CD4-positive, alpha-beta T cell treated with Interleukin-15 for 1 hour (primary cell): ENCODE results near the gene FLRT1.

Experiments used
- DNase-seq: peaks from one replicate; pipeline ENCODE4 v3.0.0-alpha.2; 2020

Gene FLRT1

DNA sequence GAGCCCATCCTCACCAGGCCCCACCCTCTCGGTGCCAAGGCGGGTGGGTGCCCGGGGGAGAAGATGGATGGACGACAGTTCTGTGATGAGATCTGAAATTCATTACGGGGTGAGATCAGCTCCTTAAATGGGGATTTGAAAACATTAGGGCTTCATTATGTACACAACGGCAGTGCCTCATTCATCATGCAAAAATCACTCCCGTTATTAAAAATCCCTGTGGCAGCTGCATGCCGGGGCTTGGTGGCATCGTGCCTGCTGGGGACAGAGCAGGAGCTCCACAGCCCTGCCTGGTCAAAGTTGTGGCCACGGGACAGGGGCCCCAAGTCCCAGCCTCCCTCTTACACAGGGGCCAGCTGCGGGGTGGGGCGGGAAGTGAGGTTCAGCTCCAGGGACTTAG lies 29.3 kb upstream of the FLRT1 start:
- DNase-seq, result no peak

DNA sequence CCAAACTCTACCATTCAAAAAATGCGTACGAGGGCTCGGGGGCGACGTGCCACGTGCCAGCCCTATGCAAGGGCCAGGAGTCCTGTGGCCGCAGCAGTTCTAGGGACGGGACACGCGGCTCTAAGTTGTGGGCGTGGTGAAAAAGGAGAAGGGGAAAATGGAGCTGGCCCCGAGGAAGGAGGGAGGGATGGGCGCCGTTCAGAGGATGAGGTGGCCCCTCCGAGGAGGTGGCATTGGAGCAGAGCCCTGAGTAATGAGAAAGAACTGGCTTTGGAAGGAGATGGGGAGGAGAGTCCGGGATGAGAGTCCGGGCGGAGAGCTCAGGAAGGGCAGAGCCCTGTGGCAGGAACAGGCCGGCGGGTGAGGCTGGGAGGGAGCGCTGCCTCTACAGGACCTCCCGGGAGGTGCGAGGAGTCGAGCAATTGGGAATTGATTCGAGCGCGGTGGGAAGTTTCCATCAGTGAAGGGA lies 28.5 kb upstream of the FLRT1 start:
- DNase-seq, result no peak

DNA sequence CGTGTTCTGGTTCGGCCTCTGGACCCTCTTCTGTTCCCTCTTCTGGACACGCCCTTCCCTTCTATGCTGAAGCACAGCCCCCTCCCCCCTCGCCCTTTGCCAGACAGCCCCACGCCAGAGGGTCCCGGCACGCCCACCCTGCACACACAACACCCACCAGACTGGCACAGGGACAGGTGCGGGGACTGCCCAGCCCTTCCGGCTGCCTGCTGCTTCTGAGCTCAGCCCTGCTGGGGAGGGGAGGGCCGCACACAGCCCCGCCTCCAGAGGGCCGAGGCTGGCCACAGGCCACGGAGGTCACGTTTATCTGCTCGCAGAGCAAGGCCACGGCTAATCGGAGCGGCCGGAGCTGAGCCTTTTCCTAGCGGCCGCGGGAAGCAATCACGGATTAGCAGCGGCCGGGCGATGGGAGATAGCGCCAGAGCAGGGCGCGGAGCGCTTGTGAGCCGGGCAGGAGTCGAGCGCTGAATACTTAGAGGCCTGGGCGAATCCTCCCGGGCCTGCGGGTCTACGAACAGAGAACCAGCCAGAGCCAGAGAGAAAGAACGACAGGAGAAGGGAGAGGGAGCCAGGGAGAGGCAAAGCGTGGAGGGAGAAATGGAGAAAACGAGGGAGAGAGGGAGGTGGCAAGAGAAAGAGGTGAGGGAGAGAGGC lies 28.0 kb upstream of the FLRT1 start:
- peak; percentile 36 for DNase-seq

DNA sequence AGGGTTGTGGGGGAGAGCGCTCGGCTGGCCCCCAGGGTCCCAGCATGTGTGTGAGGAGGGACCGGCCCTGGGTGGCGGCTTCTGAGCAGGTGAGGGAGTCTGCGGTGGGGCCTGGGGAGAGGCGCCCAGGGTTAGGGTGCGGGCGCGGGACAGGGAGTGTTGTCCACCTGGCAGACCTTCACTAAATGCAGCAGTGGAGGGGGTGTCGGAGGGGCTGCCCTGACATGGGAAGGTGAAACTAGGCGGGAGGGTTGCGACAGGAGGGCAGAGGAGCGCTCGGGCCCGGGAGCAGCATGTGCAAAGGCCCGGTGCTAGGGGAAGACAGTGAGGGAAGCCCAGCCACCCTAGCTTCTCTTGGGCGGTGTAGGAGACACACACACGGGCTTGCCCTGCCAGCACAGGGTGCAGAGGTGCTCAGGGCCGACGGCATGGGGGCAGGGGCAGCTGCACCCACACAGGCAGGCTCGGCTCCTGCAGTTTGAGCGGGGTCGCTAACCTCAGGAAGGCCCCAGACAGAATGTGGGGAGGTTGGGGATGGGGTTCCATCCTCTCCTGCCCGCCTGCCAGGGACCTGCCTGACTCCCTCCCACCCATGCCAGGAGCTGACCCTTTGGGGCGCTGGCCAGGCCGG lies 27.3 kb upstream of the FLRT1 start:
- no peak for DNase-seq

DNA sequence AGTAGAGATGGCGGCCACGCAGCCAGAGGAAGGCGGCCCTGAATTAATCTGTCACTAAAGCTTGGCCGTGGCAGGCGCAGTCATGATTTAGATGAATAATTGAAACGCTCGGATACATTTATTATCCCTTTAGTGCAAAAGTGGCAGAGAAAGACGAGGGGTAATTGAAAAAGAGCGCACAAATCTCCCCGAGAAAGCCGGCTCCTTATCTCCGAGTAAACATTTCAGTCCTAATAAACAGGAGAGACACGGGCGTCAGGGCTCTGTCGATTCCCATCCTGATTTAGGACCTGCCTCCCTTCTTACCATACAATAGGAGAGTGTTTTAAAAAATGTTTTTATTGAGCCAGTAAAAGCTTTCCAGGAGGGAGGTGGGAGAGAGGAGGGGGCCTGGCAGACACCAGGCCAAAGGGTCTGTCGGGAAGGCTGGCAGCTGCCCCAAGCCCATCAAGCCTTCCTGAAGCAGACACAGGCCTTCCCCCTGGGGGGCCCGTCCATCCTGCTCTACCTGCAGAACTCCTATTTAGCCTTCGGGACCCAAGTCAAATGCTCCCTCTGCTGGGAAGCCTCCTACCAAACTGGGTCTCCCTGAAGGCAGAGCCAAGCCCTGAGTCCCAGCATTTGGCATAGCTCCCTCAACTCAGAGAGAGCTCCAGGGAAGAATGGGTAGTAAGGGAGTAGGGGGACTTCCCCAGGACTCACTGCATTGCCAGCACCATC lies 26.7 kb upstream of the FLRT1 start:
- no peak for DNase-seq

DNA sequence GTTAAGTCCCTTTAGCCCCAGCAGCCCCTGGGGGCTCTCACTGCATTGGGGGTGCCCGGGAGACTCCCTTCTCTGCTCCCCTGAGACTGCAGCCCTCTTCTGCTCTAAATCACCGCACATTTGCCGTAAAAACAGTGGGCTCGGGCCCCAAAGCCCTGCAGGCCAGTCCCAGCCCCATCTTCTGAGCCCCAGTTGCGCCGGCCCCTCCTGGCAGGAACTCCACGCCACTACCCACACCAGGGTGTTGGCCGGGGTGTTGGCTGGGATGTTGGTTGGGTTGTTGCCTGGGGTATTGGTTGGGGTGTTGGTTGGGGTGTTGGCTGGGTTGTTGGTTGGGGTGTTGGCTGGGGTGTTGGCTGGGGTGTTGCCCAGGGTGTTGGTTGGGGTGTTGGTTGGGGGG lies 26.0 kb upstream of the FLRT1 start:
- no peak for DNase-seq

DNA sequence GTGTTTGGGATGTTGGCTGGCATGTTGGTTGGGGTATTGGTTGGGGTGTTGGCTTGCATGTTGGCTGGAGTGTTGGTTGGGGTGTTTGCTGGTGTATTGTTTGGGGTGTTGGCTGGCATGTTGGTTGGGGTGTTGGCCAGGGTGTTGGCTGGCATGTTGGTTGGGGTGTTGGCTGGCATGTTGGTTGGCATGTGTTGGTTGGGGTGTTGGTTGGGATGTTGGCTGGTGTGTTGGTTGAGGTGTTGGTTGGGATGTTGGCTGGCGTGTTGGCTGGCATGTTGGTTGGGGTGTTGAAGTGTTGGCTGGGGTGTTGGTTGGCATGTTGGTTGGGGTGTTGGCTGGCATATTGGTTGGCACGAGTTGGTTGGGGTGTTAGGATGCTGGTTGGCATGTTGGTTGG lies 24.9 kb upstream of the FLRT1 start:
- DNase-seq, result no peak

DNA sequence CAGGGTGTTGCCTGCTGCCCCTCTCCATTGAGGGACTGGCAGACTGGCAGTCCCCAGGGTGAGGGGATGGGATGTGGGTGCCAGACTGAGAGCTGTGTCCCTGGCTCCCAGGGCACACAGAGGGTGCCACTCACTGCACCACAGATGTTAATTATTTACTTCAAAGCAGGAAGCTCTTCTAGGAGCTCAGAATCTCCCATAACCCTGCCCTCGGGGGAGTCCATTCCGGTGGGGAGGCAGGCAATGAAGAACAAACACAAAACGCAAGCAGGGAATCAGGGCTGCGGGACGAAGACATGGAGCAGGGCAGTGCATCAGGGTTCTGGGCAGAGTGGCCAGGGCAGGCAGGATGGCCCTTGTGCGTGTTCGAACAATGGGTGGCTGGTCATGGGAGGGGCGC lies 24.4 kb upstream of the FLRT1 start:
- no peak for DNase-seq

DNA sequence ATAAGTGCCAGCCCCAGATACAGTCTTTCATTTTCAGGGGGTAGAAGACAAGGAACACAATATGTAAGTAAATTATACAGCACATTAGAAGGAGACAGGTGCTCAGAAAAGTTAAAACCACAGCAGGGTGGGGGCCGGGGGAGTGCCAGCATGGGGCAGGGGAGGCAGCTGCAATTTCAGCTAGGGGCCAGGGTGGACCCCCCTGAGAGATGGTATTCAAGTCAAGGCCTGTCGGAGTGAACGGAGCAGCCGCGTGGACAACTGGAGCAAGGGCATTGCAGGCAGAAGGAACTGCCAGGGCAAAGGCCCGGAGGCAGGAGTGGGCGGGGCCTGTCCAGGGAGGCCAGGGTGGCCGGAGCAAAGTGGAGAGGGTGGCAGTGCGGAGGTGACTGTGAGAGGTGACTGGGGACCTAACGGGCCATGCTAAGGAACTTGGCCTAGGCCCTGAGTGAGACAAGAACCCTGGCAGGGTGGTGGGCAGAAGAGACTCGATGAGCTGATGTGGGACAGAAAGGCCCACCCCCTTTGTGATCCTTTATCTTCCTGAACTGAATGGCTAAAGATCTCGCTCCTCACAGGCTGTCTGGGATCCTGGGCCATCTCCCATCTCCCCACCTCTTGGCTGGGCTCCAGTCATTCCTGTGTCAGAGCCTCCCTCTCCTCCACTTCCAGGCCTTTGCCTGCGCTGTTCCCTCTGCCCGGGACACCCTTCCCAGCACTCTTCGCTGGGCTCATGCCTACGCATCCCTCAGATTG lies 22.4 kb upstream of the FLRT1 start:
- DNase-seq, result no peak

DNA sequence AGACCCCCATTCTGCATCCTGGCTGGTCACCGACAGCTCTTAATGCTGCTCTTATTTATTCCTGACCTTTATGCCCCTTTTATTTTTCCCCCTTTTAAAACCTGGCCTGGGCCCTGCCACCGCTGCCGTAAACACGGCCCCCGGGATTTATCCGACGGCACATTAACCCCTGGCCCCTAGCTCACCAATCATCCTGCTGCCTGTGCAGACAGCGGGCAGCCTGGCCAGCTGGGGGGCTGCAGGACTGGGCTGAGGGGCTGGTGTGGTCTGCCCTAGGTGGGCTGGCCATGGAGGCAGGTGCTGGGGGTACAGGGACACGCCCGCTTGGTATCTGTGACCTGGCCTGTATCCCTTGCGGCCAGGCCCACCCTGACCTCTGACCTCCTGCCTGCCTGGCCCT lies 21.4 kb upstream of the FLRT1 start:
- DNase-seq, result no peak

DNA sequence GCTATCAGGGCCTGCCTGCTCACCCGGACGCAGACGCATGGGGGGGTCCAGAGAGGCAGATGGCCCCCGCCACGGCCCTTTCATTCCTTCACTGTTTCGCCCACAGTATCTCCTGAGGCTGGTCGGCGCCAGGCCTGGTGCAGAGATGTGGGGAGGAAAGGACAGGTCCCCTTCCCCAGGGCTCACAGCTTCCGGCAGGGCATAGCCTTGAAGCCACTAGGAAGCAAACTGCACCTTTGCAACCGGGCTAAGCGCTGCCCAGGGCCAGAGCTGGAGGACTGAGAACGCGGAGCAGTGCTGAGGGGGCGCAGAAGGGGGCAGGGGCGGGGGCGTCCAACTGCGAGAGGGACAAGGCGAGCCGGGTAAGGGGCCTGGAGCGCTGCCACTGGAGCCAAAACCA lies 20.2 kb upstream of the FLRT1 start:
- no peak for DNase-seq

DNA sequence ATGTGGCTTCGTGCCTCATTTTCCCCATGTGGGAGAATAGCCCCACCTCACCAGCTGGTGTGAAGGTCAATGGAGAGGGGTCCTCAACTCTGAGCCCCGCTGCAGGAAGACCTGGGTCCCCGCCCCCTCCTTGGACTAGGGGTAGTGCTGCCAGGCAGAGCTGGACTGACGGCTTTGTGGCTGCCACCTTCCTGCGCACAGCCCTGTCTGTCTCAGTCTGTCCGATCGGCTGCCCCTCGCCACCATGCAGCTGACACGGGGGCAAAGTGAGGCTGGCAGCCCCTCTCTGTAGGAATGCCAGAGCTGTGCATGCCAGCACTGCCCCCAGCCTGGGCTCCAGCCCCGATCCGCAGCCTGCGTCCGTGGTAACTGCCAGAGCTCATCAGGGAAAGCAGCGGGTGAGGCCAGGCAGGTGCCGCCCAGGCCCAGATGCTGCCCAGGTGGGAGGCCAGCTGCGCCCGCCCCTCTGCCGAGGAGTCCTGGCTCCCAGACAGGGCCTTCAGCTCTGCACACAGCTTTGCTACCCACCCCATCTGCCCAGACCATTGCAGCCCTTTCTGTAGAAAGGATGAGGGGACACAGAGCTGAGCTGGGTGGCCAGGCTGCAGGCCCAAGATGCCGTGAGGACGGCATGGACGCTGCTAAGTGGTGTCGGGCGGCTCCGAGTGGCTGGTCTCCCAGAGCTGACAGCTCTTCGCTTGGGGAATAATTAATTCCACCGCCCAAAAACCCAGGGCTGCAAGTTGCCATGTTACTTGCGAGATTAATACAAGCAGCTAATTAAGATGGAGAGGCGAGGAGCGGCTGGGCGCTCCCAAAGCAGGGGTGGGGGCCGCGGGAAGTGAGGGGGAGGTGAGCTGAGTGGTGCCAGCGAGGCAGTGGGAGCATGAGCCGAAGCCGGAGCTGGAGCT lies 19.5 kb upstream of the FLRT1 start:
- no peak for DNase-seq

DNA sequence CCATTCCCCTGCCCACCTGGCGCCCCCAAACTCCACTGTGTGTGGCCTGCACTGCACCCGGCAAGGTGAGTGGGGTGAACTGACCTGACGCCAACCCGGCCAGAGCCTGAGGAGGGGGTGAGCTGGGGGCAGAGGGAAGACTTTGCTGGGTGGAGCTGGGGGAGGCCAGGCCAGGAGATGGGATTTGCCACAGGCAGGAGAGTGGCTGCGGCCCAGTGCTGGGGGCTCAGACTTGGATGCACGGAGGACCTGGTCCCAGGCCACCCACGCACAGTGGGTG lies 17.8 kb upstream of the FLRT1 start:
- no peak for DNase-seq

DNA sequence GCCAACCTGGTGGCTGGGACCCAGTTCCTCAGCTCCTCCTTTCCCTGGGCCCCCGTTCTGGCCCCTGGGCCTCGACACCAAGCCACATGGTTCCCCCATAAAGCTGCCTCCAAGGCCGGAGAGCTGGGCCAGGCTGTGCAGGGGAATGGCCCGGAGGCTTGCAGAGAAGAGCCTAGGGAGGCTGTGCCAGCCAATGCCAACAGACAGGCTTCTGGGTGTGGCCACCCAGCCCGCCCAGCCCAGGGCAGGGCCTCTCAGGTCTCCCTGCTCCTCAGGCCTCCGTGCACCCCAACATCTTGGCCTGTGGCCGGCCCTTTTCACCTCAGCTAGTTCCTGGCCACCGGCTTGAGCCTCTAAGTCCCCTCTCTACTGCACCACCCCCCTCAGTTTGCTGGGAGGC lies 17.4 kb upstream of the FLRT1 start:
- DNase-seq, result no peak

DNA sequence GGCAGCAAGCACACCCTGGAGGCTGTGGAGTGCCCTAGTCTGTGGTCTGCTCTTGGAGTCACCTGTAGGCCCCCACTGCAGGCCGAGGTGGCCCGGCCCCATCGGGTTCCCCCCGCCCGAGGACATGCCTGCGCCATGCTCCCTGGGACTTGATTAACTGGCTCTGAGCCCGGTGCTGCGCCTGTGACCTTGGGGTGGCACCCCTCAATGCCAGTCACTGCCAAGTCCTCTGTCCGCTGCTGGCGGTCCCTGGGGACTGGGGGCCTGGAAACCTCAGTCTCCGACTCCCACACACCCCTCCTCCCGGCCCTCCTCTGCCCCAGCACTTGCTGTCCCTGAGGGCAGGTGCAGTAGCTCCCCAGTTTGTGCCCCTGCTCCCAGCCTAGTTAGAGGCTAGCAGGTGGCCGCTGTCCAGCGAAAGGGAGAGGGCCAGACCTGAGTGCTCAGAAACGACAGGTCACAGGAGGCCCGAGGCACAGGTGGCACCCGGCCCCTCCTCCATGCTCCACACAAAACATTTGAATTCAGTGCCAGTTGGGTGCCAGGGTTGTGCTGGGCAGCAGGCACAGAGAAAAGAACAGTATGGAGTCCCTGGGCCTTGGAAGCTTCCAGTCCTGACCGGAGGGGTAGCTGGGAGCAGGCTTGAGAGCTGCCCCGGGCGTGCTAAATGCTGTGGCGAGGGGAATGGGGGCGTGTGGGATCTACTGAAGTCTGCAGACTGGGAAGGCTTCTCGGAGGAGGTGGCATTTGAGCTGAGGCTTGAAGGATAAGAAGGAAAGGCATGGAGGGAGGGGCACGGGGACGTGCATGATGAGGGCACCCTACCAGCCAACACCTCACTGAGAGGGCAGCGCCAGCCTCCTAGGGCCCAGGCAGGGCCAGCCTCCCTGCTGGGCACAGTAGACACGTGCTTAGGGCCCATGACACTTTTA lies 16.4 kb upstream of the FLRT1 start:
- DNase-seq, result no peak

DNA sequence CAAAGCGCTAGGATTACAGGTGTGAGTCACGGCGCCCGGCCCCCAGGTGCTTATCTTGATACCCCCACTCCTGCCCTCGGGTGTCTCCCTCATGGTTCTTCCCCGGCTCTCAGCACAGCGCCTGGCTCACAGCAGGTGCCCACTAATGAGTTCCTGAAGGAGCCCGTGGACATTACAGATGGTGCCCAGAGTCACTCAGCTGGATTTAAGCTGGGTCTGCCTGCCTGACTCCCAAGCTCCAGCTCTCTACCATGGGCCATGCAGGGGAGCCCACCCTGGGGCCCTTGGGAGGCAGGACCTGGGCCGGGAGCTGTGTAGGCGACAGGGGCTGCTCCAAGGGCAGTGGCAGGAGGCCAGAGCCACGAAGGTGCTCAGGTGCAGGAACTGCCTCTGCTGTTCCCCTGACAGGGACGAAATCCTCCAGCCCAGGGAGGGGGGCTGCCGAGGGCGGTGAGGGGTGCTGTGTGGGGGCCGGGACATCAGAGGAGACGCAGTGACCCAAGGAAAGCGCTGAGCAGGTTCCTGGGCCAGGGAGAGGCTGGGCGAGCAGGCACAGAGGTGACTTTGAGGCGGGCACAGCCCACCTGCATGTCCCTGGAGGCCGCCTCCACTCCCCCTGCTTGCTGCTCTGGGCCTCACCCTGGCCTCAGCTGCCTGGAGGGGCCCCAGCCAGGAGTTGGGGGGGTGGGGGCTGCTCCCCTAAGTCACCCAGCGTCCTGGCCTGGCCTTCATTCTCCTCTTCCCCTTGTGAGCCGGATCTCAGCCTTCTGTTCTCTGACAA lies 14.6 kb upstream of the FLRT1 start:
- DNase-seq, result no peak

DNA sequence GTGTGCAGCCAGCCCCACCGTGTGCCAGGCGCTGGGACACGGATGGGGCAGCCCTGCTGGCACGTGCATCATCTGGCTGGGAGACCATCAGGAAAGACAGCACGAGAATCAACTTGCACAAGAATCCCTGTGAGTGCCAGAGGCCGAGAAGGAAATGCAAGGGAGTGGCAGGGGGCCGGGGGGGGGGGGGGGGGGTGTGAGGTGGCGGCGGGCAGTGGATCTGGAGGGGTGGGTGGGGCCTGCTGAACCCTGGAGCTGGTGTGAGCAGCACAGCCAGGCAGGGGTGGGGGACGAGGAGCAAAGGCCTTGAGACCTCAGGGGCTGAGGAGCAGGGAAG lies 14.0 kb upstream of the FLRT1 start:
- DNase-seq, result no peak

DNA sequence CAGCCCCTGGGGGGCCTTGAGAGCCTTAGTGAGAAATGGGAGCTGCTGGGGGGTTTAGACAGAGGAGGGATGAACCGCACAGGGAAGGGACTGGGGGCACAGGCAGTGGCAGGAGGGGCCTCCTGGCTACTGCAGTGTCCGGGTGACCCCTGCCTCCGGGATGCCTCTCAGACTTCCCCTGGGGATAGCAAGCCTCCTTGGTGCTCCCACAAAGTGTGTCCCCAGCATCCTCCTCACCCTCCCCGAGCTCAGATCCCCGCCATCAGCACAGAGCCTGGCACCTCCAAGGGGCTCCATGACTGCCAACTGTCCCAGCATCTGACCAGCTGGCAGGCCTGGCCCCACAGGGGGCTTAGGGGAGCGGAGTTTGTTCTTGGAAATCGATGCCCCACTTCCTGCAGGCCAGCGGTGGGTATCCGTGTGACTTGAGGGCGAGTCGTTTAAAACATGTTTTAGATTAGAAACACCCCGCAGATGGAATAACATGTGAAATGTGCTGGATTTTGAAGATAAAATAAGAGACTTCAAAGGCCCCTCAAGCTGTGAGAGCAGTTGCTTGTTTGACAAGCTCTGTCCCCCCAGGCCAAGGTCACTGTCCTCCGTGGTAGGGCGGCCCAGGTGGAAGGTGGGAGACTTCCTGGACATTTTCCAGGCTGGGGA lies 13.5 kb upstream of the FLRT1 start:
- DNase-seq, result no peak

DNA sequence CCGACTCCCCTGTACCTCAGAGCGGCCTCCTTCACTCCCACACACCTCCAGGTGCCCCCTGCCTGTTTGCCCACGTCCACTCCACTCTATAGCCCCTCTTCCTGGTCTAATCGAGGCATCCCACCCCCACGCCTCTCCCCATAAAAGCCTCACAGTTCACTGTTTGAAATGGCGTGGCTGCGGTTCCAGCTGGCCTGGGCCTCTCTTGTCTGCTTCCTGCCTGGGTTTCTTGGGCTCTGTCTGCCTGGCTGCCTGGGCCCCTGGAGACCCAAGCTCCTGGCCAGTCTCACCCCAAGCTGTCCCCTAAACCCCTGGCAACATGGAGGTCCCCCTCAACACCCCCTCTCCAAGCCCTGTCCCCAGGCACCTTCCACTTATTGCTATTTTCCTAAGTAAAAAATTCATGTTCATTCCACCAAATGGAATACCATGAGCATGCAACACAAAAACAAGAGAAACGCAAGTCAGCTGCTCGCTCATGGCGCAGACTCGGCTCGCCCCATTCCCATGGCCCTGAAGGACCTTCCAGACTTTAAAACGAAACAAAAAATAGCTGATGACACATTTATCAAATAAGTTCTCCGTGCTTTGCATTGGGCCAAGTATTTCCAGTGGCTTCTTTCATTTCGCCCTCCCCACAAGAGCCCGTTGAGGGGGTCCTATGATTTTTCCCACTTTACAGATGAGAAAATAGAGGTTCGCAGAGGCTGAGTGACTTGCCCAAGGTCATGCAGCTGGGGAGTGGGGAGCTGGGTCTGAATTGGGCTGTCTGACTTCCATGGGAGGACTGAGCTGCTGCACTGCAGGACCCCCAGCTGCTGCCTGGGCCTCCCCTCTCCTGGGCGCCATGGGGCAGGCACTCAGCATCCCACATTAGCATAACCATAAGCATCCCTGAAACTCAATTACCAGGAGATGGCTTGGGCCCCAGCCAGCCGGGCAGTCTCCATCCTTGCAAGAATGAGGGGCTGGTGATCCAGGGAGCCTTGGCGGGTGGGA lies 11.7 kb upstream of the FLRT1 start:
- DNase-seq, result no peak
